WTC11 (cell line): ENCODE data around the gene PABPN1. TPM values are rescaled to one million over a fixed set of nuclear protein-coding genes. Genes with fewer than 3 reads are reported as not detected.

ENCODE experiments used
- AR ChIP-seq: fragments of 250-450 bp; sonication (Bioruptor Pico); IDR thresholded peaks from 2 replicates; pipeline ENCODE4 v1.9.0; 2021; ENCODE audit warnings: mild to moderate bottlenecking
- ATF1 ChIP-seq: sonication (generic); formaldehyde crosslinking; IDR thresholded peaks from 2 replicates; pipeline ENCODE4 v1.8.1; 2023; ENCODE audit warnings: mild to moderate bottlenecking, moderate library complexity, missing genetic modification reagents
- CREM ChIP-seq: sonication (generic); formaldehyde crosslinking; IDR thresholded peaks from 2 replicates; pipeline ENCODE4 v1.8.1; 2022; ENCODE audit warnings: mild to moderate bottlenecking, missing genetic modification reagents, moderate library complexity
- ELF4 ChIP-seq: sonication (generic); formaldehyde crosslinking; IDR thresholded peaks from 2 replicates; pipeline ENCODE4 v1.8.1; 2022; ENCODE audit warnings: low read depth, mild to moderate bottlenecking, moderate library complexity, missing genetic modification reagents
- ESRRA ChIP-seq: sonication (generic); formaldehyde crosslinking; IDR thresholded peaks from 2 replicates; pipeline ENCODE4 v1.8.1; 2022; ENCODE audit warnings: mild to moderate bottlenecking, missing genetic modification reagents, borderline replicate concordance
- ETV6 ChIP-seq: sonication (generic); formaldehyde crosslinking; IDR thresholded peaks from 2 replicates; pipeline ENCODE4 v1.8.1; 2022; ENCODE audit warnings: mild to moderate bottlenecking, missing genetic modification reagents
- FOXP1 ChIP-seq: sonication (generic); formaldehyde crosslinking; IDR thresholded peaks from 2 replicates; pipeline ENCODE4 v1.8.0; 2022; ENCODE audit warnings: missing genetic modification reagents, mild to moderate bottlenecking, moderate library complexity, borderline replicate concordance
- GTF2I ChIP-seq: fragments of 250-450 bp; sonication (Bioruptor Pico); conservative IDR thresholded peaks from 2 replicates; pipeline ENCODE4 v1.4.0; 2021; ENCODE audit warnings: mild to moderate bottlenecking
- JAZF1 ChIP-seq: fragments of 250-450 bp; sonication (Bioruptor Pico); IDR thresholded peaks from 2 replicates; pipeline ENCODE4 v1.9.0; 2021; ENCODE audit warnings: moderate library complexity, mild to moderate bottlenecking, inconsistent platforms
- KAT7 ChIP-seq: sonication (generic); formaldehyde crosslinking; IDR thresholded peaks from 2 replicates; pipeline ENCODE4 v1.8.1; 2023; ENCODE audit warnings: missing genetic modification reagents, mild to moderate bottlenecking, borderline replicate concordance
- MLX ChIP-seq: sonication (generic); formaldehyde crosslinking; IDR thresholded peaks from 2 replicates; pipeline ENCODE4 v1.8.1; 2023; ENCODE audit warnings: mild to moderate bottlenecking, missing genetic modification reagents, moderate library complexity
- MXD4 ChIP-seq: fragments of 250-450 bp; sonication (Bioruptor Pico); IDR thresholded peaks from 2 replicates; pipeline ENCODE4 v1.8.0; 2021; ENCODE audit warnings: mild to moderate bottlenecking, moderate library complexity, borderline replicate concordance
- NR3C1 ChIP-seq: sonication (generic); formaldehyde crosslinking; conservative IDR thresholded peaks from 2 replicates; pipeline ENCODE4 v1.8.1; 2023; ENCODE audit warnings: low read depth, mild to moderate bottlenecking, missing genetic modification reagents
- PRRX2 ChIP-seq: fragments of 250-450 bp; sonication (Bioruptor Pico); IDR thresholded peaks from 2 replicates; pipeline ENCODE4 v1.8.0; 2021; ENCODE audit warnings: mild to moderate bottlenecking
- TEAD4 ChIP-seq: sonication (generic); formaldehyde crosslinking; IDR thresholded peaks from 2 replicates; pipeline ENCODE4 v1.8.0; 2022; ENCODE audit warnings: mild to moderate bottlenecking, missing genetic modification reagents
- ZNF138 ChIP-seq: sonication (generic); formaldehyde crosslinking; conservative IDR thresholded peaks from 2 replicates; pipeline ENCODE4 v1.8.1; 2022; ENCODE audit warnings: mild to moderate bottlenecking, moderate library complexity, missing genetic modification reagents
- ZNF232 ChIP-seq: sonication (generic); formaldehyde crosslinking; IDR thresholded peaks from 2 replicates; pipeline ENCODE4 v1.8.0; 2022; ENCODE audit warnings: mild to moderate bottlenecking, missing genetic modification reagents
- ZNF263 ChIP-seq: sonication (generic); formaldehyde crosslinking; IDR thresholded peaks from 2 replicates; pipeline ENCODE4 v1.8.1; 2022; ENCODE audit warnings: low read depth, mild to moderate bottlenecking, moderate library complexity, missing genetic modification reagents
- ZNF396 ChIP-seq: fragments of 250-450 bp; sonication (Bioruptor Pico); IDR thresholded peaks from 2 replicates; pipeline ENCODE4 v1.8.0; 2021; ENCODE audit warnings: mild to moderate bottlenecking, moderate library complexity, borderline replicate concordance
- ZNF416 ChIP-seq: fragments of 250-450 bp; sonication (Bioruptor Pico); IDR thresholded peaks from 2 replicates; pipeline ENCODE4 v1.9.0; 2021; ENCODE audit warnings: mild to moderate bottlenecking, inconsistent platforms
- ZNF532 ChIP-seq: fragments of 250-450 bp; sonication (Bioruptor Pico); IDR thresholded peaks from 2 replicates; pipeline ENCODE4 v1.9.0; 2021; ENCODE audit warnings: mild to moderate bottlenecking, borderline replicate concordance
- total RNA-seq: library from RNA; stranded (reverse); gene quantifications from 3 replicates; pipeline ENCODE4 v1.2.3, GENCODE V29; 2021
- TF ChIP-seq, protein P1 (sequence below): sonication (generic); formaldehyde crosslinking; IDR thresholded peaks from 2 replicates; pipeline ENCODE4 v1.8.0; 2023; ENCODE audit warnings: missing genetic modification reagents
- TF ChIP-seq, protein P2 (sequence below): fragments of 250-450 bp; sonication (Bioruptor Pico); conservative IDR thresholded peaks from 2 replicates; pipeline ENCODE4 v1.9.0; 2021; ENCODE audit warnings: mild to moderate bottlenecking
- TF ChIP-seq, protein P3 (sequence below): fragments of 250-450 bp; sonication (Bioruptor Pico); IDR thresholded peaks from 2 replicates; pipeline ENCODE4 v2.1.2; 2022; ENCODE audit warnings: mild to moderate bottlenecking, moderate library complexity
- TF ChIP-seq, protein P4 (sequence below): sonication (generic); formaldehyde crosslinking; IDR thresholded peaks from 2 replicates; pipeline ENCODE4 v1.8.1; 2022; ENCODE audit warnings: low read depth, missing genetic modification reagents, borderline replicate concordance

The PABPN1 gene
- total RNA-seq, 1 experiment from 2014 or later: 321 TPM

DNA sequence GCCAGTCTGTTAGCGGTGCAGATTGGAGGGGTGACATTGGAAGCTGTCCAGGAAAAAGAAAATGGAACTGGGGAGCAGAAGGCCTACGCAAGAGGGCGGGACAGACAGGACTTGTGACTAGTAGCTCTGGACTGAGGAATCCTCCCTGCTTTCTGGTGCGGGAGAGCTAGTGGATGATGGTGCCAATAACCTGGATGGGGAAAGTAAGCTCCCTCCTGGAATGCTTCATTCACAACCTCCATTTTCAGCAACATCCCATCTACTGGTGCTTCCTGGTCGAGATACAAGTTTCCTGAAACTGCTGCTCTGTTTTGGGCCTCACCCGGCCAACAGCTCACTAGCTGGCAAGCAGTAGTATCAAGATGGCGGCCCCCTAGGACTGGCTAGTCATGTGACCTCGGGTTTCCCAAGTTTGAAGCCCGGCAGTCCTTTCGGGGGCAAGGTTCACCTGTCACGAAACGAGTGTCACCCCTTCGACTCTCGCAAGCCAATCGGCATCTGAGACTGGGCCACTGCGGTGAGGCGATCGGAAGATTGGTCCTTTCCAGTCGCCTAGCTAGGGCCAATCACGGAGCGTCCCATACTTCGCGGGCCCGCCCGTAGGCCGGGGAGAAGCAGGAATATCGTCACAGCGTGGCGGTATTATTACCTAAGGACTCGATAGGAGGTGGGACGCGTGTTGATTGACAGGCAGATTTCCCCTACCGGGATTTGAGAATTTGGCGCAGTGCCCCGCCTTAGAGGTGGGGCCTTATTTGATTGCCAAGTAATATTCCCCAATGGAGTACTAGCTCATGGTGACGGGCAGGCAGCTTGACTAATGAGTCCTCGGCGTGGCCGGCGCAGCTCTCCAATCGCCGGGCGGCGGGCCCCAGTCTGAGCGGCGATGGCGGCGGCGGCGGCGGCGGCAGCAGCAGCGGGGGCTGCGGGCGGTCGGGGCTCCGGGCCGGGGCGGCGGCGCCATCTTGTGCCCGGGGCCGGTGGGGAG is at the start of gene PABPN1 (continued):
- TF ChIP-seq, protein P1, sequence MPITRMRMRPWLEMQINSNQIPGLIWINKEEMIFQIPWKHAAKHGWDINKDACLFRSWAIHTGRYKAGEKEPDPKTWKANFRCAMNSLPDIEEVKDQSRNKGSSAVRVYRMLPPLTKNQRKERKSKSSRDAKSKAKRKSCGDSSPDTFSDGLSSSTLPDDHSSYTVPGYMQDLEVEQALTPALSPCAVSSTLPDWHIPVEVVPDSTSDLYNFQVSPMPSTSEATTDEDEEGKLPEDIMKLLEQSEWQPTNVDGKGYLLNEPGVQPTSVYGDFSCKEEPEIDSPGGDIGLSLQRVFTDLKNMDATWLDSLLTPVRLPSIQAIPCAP: no peak
- TF ChIP-seq PRRX2: no peak
- no peak for TF ChIP-seq GTF2I (CRISPR knock-in tag)
- no peak for TF ChIP-seq ZNF396 (CRISPR knock-in tag)
- TF ChIP-seq TEAD4 (CRISPR knock-in tag): no peak
- TF ChIP-seq, protein P2, sequence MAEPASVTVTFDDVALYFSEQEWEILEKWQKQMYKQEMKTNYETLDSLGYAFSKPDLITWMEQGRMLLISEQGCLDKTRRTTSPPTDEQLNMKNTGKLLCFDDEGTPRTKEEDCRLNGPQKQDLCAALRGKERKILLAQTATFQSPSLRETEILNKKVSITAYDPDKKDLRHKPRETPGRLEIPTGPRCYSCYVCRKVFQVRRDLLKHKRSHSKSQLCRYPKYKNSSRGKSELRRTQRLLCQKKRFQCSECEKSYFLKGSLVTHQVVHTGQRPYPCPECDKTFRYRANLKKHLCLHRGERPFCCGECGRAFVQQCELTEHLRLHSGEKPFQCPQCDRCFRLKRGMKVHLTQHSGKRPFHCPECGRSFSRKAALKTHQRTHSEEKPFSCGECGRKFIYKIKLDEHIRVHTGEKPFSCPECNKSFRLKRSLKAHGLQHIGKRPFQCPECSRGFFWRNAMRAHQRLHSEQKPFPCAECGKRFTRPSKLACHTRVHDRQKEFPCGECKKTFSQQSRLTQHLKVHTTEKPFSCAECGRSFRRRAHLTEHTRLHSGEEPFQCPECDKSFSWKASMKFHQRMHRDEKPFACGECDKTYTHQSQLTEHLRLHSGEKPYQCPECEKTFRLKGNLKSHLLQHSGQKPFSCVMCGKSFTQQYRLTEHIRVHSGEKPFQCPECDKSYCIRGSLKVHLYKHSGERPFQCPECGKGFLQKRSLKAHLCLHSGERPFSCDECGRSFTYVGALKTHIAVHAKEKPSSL: no peak
- TF ChIP-seq KAT7 (CRISPR knock-in tag): no peak
- TF ChIP-seq MLX (CRISPR knock-in tag): no peak
- TF ChIP-seq CREM (CRISPR knock-in tag): no peak
- TF ChIP-seq ZNF232 (CRISPR knock-in tag): peak; percentile 68; the same call in 1 of the 2 replicates
- no peak for TF ChIP-seq FOXP1 (CRISPR knock-in tag)
- TF ChIP-seq JAZF1 (CRISPR knock-in tag): no peak
- no peak for TF ChIP-seq ESRRA (CRISPR knock-in tag)
- TF ChIP-seq AR: no peak
- 0 out of 2 replicates have a peak, but pooled peaks have one; percentile 49 for TF ChIP-seq ETV6 (CRISPR knock-in tag)
- TF ChIP-seq ELF4 (CRISPR knock-in tag): no peak
- no peak for TF ChIP-seq ZNF263
- TF ChIP-seq, protein P3, sequence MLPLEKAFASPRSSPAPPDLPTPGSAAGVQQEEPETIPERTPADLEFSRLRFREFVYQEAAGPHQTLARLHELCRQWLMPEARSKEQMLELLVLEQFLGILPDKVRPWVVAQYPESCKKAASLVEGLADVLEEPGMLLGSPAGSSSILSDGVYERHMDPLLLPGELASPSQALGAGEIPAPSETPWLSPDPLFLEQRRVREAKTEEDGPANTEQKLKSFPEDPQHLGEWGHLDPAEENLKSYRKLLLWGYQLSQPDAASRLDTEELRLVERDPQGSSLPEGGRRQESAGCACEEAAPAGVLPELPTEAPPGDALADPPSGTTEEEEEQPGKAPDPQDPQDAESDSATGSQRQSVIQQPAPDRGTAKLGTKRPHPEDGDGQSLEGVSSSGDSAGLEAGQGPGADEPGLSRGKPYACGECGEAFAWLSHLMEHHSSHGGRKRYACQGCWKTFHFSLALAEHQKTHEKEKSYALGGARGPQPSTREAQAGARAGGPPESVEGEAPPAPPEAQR (CRISPR knock-in tag): no peak
- TF ChIP-seq NR3C1 (CRISPR knock-in tag): no peak
- TF ChIP-seq ZNF138 (CRISPR knock-in tag): no peak
- TF ChIP-seq ATF1 (CRISPR knock-in tag): no peak
- TF ChIP-seq MXD4 (CRISPR knock-in tag): no peak
- no peak for TF ChIP-seq ZNF532 (CRISPR knock-in tag)
- no peak for TF ChIP-seq ZNF416
- TF ChIP-seq, protein P4, sequence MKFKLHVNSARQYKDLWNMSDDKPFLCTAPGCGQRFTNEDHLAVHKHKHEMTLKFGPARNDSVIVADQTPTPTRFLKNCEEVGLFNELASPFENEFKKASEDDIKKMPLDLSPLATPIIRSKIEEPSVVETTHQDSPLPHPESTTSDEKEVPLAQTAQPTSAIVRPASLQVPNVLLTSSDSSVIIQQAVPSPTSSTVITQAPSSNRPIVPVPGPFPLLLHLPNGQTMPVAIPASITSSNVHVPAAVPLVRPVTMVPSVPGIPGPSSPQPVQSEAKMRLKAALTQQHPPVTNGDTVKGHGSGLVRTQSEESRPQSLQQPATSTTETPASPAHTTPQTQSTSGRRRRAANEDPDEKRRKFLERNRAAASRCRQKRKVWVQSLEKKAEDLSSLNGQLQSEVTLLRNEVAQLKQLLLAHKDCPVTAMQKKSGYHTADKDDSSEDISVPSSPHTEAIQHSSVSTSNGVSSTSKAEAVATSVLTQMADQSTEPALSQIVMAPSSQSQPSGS (CRISPR knock-in tag): no peak
